Umbilical cord (tissue), 2 donors: ENCODE measurements around the gene IL6. TPM values are rescaled to one million over a fixed set of nuclear protein-coding genes. Genes with fewer than 3 reads are reported as not detected.
"Not testable (repeated sequence)": the region's sequence is repeated elsewhere in the genome, so short reads cannot be mapped to it uniquely, and the experiment has no call there.

ENCODE experiments used
- DNase-seq: peaks from one replicate; pipeline ENCODE4 v3.0.0-alpha.2; 2015; ENCODE audit warnings: low spot score
- total RNA-seq: library from RNA; depleted of rRNA; stranded (reverse); fragments of >200 nt; gene quantifications from one replicate; pipeline ENCODE4 v1.2.3, GENCODE V29; 2014; ENCODE audit warnings: low replicate concordance; ENCODE audit not compliant: insufficient read depth

Gene IL6
- 4.1 TPM for total RNA-seq

DNA sequence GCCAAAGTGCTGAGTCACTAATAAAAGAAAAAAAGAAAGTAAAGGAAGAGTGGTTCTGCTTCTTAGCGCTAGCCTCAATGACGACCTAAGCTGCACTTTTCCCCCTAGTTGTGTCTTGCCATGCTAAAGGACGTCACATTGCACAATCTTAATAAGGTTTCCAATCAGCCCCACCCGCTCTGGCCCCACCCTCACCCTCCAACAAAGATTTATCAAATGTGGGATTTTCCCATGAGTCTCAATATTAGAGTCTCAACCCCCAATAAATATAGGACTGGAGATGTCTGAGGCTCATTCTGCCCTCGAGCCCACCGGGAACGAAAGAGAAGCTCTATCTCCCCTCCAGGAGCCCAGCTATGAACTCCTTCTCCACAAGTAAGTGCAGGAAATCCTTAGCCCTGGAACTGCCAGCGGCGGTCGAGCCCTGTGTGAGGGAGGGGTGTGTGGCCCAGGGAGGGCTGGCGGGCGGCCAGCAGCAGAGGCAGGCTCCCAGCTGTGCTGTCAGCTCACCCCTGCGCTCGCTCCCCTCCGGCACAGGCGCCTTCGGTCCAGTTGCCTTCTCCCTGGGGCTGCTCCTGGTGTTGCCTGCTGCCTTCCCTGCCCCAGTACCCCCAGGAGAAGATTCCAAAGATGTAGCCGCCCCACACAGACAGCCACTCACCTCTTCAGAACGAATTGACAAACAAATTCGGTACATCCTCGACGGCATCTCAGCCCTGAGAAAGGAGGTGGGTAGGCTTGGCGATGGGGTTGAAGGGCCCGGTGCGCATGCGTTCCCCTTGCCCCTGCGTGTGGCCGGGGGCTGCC, at the start of gene IL6:
IL6 (plus strand) TSS at position 294 of the 807 bp plus-strand sequence; CDS start at position 357, 63 bp downstream.
- DNase-seq, result peak; percentile 87

DNA sequence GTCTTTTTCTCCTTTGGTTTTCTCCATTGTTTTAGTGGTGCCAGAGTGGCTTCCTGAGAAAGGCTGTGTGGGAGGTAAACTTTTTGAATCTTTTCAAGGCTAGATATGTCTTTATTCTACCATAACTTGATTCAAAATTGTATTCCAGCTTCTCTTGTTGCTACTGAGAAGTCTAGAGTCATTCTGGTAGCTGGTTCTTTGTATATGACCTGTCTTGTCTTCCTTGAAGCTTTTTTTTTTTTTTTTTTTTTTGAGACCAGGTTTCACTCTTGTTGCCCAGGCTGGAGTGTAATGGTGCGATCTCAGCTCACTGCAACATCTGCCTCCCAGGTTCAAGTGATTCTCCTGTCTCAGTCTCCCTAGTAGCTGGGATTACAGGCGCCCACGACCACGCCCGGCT, 49.7 kb upstream of the IL6 start:
- DNase-seq, result not testable (repeated sequence)

DNA sequence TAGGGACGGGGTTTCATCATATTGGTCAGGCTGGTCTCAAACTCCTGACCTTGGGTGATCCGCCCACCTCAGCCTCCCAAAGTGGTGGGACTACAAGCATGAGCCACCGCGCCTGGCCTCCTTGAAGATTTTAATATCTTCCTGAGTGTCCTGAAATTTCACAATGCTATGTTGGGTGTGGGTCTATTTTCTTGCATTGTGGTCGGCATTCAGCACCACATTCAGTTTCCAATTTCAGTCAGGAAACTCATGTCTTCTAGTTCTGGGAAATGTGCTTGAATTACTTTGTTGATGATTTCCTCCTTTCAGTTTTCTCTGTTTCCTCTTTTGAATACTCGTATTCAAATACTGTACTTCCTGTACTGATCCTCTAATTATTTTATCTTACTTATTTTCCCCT, 49.3 kb upstream of the IL6 start:
- DNase-seq, result no peak

DNA sequence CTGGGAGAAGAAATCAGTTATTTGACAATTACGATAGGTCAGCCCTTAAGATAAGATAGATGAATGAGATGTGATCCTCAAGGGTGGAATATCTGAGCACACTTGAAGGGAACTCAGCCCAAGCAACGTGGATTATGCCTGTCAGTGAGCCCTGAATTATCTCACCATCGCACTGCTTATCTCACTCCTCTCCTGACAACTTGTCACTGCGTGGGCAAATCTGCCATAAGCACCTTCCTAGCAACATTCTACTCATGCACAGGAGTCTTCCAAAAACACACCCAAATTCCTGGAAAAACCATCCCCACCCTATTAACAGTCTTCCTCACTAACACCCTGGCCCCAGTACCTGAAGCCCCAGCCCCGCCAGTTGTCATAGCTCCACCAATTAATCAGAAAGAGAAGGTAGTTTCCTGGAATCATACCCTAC, 46.5 kb upstream of the IL6 start:
- DNase-seq, result no peak

DNA sequence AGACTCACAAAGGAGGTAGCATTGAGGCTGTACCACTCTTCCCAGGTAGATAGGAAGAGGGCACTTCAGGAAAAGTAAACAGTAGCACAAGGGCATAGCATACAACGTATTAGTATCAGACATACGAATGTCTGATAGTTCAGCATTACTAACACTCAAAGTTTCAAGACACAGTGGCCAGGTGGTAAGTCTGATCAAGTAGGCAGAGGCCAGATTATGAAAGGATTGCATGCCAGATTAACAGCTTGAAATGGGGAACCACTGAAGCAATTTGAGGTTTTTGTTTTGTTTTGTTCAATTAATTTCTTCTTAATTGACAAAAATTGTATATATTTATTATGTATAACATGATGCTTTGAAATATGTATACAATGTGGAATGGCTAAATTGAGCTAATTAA, 45.7 kb upstream of the IL6 start:
- DNase-seq, result no peak

DNA sequence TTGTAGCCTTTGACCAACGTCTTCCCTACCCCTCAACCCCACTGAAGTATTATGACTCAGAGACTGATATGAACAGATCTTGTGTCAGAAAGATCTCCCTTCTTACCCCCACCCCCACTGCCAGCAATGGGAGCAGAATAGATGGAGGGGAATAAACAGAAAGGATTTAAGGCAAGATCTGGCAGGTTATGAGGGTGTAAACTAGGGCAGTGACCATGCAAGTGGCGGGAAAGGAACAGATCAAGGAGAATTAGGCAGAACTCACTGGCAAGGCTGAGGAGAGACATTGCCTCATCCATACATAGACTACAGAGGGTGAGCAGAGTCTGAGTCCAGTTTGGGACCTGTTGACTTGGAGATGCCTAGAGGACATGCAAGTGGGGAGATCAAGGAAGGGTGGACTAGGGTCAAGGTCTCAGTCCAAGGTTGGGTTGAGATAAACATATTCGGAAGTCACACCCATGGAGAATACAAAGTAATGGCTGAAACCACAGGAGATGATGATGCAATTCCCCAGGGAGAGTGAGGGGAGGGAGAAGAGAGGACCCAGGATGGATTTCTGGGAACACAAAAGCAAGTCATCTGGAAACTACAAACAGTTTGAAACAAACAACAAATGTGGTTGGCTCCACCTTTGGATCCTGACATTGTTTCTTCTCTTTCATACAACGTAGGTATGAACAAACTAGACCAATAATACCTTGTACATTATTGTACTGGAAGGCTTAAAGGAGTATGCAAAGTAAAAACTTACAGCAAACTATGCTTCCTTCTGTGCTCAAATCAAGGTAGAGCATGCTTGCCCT, 44.9 kb upstream of the IL6 start:
- DNase-seq, result no peak

DNA sequence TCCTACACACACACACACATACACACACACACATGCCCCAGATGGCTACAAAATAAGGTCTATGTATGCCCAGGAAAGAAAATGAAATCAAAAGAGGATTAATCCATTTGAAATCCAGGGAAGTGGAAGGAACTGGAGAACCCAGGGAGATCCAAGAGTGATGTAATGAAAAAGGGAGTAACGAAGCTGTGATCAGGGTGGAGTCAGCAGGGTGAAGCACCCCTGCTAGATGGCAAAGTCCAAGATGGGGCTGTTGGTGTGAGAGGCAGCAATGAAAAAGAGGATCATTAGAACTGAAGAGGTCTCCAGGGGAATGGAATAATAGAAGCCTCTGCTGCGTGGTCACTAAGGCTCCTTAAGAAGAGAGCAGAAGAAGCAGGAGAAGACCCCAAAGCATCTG, 43.6 kb upstream of the IL6 start:
- no peak for DNase-seq

DNA sequence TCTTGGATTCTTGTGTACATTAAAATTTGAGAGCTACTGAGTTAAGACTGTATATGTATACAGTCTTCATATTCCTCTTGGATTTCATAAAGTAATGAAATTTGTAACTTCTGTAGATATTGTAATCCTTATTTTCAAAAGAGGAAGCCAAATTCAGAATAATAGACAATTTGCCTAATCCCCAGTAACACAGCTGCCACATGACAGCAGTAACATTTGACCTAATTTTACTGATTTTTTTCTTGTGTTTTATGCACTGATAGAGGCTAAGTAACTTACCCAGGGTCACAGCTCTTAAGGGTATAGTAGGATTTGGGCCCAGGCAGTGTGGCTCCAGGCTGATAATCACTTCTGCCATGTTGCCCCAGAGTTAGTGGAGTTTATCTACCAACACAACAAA, 40.4 kb upstream of the IL6 start:
- DNase-seq, result no peak

DNA sequence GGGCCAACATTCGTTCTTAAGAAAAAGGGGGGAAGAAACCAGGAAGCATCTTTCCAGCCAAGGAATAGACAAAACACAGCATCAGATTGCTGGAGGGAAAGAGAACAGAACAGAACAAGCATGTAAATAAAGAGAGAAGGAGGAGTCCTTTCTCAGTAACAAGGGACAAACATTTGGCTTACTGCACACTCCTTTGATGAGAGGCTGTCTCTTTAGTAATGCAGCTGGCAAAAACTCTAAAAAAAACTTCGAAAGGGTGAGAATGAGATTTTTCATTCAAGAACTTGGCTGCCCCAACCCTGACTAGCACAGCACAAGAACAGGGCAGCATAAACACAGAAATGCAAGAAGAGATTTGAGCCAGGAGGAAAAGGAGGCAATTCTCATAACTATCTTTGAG, 38.9 kb upstream of the IL6 start:
- no peak for DNase-seq

DNA sequence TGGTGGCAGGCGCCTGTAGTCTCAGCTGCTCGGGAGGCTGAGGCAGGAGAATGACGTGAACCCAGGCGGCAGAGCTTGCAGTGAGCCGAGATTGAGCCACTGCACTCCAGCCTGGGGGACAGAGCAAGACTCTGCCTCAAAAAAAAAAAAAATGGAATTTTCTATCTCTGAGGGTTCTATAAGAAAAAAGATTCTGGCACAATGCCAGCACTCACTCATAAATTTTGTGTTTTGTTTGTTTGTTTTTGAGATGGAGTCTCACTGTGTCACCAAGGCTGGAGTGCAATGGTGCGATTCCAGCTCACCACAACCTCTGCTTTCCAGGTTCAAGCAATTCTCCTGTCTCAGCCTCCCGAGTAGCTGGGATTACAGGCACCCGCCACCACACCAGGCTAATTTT, 38.1 kb upstream of the IL6 start:
- not testable (repeated sequence) for DNase-seq

DNA sequence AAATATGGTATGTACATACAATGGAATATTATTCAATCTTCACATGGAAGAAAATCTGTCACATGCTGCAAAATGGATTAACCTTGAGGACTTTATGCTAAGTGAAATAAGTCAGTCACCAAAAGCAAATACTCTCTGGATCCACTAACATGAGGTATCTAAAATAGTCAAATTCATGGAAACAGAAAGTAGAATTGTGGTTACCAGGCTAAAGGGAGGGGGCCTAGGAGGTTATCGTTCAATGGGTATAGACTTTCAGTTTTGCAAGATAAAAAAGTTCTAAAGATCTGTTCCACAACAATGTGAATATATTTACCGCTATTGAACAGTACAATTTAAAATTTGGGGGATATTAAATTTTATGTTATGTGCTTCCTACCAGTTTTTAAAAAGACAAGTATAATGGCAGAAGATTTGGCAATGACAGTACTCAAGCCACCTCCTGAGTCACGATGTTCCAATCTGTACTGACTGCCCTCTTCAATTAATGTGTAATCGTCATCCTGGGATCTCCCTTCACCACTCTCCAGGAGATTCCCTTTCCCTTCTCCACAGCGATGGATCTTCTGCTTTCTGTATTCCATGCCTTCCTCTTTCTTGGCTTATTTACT, 32.3 kb upstream of the IL6 start:
- DNase-seq, result no peak

DNA sequence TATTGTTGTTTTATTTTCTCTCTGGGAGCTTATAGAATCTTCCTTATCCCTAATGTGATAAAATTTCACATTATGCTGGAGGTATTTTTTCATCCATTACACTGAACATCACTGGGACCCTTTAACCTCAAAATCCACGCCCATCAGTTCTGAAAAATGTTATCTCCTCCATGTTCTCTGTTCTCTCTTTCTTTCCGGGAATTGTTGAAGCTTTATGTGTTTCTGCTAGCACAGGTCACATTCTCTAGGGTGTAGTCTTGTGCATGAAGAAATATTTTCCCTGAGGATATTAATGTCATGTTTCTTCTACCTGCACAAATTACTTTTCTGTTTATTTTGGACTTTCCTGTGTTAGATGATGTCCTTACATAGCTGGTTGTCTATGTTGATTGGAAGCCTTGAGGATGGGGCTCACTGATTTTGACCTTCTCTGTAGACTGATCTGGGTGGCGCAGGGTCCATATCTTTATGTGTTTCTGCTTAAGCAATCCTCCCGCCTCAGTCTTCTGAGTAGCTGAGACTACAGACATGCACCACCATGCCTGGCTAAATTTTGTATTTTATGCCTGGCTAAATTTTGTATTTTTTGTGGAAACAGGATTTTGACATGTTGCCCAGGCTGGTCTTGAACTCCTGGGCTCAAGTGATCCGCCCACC, 31.4 kb upstream of the IL6 start:
- DNase-seq, result no peak

DNA sequence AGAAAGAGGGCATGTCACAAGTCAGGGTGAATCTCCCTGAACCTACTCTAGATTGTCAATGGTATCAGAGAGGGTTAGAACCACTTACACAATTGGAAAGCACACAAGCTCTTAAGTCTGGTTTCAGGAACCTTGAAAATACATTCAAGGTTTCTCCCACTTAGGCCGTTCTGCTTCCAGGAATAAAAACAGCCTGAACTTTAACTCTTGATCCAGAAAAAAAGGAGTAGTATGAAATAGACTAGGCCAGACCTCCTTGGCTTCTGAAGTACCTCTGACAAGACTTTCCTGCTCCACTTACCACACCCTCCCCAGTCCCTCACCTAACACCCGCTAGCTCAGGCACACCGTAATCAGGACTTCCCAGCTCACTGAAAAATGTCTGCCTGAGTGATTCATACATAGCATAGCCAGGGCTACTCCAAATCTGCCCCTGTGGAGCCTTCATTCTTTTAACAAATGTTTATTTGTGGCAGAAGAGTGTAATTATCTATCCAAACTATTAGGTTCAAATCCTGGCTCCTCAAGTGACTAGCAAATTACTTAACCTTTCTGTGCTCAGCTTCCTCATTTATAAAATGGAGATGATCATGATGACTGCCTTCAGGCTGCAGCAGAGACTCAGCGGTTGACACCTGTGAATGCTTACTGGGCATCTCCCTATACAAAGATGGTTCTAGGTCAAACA, 30.3 kb upstream of the IL6 start:
- DNase-seq, result no peak

DNA sequence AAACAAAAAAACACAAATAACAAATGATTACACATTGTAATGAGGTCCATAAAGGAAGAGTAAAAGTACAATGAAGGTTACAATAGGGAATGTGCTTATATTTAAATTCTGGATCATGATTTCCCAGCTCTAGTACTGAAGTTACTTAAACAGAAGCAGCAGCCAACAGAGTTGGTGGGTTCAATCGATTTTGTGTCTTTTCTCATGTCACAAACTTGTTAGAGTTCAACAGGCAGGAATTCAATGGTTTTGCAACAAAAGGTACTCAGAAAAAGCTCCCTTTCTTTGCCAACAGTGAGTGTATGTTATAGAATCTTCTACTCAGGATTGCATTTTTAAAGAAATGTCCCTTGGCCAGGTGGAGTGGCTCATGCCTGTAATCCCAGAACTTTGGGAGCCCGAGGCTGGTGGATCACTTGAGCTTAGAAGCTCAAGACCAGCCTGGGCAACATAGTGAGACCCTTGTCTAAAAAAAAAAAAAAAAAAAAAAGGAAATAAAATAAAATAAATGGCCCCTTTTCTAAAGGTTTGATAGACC, 29.6 kb upstream of the IL6 start:
- no peak for DNase-seq

DNA sequence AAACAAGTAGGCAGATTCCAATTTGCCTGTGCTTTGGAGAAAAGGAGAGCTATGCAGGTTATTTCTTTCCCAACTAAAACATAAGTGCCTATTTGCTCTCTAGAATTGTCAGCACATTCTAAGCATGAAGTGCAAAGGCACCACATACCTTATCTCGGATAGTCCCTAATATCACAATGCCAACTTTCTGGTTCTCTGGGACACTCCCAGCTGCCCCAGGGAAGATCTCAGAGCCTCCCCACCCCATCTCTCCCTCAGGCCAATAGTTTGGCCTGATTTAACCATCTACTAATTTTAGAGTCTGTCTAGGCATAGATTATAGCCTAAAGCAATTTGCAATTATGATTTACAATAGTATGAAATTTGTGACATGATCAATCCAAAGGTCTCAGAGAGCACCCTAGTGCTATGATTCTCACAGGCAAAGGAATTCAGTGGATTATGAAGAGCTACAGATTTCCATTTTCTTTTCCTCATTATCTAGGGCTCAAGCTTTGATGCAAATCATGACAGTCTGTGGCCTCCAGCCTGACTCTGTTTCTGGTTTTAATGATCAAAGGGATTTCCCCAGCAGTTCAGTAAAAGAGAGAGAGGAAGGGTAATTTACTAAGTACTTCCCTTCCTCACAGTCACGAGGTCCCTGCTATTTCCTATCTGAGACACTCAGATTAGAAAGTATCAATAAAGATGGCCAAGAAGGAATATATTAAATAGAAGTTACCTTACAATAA, 29.0 kb upstream of the IL6 start:
- DNase-seq, result no peak

DNA sequence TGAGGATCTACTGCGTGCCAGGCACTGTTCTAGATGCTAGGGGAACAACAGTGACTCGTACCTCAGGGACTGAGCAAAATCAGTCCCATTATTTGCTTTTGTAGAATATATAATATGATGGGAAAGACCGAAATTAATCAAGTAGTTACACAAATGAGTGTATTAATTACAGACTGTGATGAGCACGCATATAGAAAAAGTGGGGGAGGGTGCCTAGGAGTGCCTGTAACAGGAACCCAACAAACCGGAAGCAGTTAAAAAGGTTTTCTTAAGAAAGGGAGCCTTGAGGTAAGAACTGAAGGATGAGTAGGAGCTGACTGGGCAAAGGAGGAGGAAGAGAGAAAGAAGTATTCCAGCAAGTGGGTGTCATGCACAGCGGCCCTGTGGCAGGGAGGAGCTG, 28.2 kb upstream of the IL6 start:
- DNase-seq, result no peak

DNA sequence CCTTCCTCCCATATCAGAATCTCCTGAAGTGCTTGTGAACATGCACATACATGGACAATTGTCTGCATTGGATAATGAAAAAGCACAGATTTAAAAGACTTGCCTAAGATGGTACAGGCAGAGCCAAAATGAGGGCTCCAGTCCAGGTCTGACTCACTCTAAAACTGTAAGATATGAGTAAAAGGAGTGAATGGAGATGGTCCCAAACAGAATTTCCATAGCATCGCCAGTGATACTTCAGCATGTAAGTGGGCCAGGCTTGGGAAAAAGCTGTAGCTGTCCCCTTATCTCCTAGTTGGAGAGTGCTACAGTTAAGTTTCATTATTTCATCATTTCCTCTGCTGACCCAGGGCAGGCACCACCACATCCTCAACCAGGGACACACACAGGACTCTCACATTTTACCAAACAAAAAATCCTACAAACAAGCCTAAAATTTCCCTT, 26.4 kb upstream of the IL6 start:
- peak; percentile 48 for DNase-seq

DNA sequence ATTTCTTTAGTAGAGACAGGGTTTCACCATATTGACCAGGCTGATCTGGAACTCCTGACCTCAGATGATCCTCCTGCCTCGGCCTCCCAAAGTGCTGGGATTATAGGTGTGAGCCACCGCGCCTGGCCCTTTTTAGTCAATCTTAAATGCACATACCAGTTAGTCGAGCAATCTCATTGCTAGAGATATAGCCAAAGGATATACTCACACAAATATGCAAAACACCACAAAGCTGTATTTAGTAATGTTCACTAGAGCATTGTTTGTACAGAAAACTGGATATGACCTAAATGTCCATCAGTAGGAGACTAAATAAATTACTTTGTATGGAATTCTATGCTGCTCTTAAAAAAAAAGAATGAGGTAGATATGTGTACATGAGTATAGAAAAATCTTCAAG, 24.5 kb upstream of the IL6 start:
- no peak for DNase-seq

DNA sequence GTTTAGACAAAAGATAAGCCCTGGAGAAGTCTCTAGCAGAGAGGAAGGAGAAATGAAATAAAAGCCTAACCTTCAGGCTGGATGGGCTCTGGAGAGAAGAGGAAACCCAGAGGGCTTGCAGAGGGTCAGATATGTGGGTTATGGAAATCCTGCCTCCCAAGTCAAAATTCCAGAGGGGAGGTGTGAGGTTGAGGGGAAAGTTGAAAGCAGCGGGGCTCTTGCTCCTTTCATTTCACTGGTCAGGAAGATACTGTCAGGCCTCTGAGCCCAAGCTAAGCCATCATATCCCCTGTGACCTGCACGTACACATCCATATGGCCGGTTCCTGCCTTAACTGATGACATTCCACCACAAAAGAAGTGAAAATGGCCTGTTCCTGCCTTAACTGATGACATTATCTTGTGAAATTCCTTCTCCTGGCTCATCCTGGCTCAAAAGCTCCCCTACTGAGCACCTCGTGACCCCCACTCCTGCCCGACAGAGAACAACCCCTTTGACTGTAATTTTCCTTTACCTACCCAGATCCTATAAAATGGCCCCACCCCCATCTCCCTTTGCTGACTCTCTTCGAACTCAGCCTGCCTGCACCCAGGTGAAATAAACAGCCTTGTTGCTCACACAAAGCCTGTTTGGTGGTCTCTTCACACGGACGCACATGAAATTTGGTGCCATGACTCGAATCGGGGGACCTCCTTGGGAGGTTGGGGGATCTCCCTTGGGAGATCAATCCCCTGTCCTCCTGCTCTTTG, 23.7 kb upstream of the IL6 start:
- DNase-seq, result not testable (repeated sequence)
